OCI-LY7 (cell line): ENCODE measurements around the gene CSTF1.

Source experiments
- CTCF ChIP-seq: fragments of 200-600 bp; sonication (generic); conservative IDR thresholded peaks from 2 replicates; pipeline ENCODE4 v1.5.1; 2014; ENCODE audit warnings: mild to moderate bottlenecking, antibody characterized with exemption, low read length, moderate library complexity, mixed read lengths
- EZH2phosphoT487 ChIP-seq: fragments of 200-600 bp; sonication (generic); IDR thresholded peaks from 2 replicates; pipeline ENCODE4 v1.6.1; 2018; ENCODE audit warnings: low read depth, borderline replicate concordance, mild to moderate bottlenecking, mixed run types, antibody characterized with exemption, low read length, moderate library complexity, mixed read lengths

GRCh38 chr20:56373942-56374341, 18.5 kb upstream of the CSTF1 start:
- TF ChIP-seq CTCF (no peak), EZH2phosphoT487 (no peak)
